Neuronal stem cell (in vitro differentiated cells): ENCODE data around the gene TEPSIN.

ENCODE experiments used
- DNase-seq: peaks from one replicate; pipeline ENCODE4 v3.0.0-alpha.2; 2013; ENCODE audit warnings: low spot score
- H2AFZ ChIP-seq: one replicate; pipeline ENCODE4 v1.6.1; 2013; ENCODE audit warnings: mild to moderate bottlenecking, low read length, inconsistent platforms
- H2AK5ac ChIP-seq: 2 replicates; pipeline ENCODE4 v1.6.1; 2013; ENCODE audit warnings: low read depth, mild to moderate bottlenecking, inconsistent platforms, low read length, moderate library complexity, mixed read lengths
- H2BK120ac ChIP-seq: 2 replicates; pipeline ENCODE4 v1.6.1; 2013; ENCODE audit warnings: low read depth, mild to moderate bottlenecking, inconsistent platforms, low read length, moderate library complexity, mixed read lengths
- H2BK12ac ChIP-seq: one replicate; pipeline ENCODE4 v1.6.1; 2013; ENCODE audit warnings: low read length, inconsistent platforms
- H2BK15ac ChIP-seq: 2 replicates; pipeline ENCODE4 v1.6.1; 2013; ENCODE audit warnings: mild to moderate bottlenecking, low read length, inconsistent platforms, mixed read lengths
- H2BK5ac ChIP-seq: one replicate; pipeline ENCODE4 v1.6.1; 2013; ENCODE audit warnings: inconsistent platforms, mild to moderate bottlenecking, low read length, moderate library complexity
- H3K14ac ChIP-seq: one replicate; pipeline ENCODE4 v1.6.1; 2013; ENCODE audit warnings: low read length, inconsistent platforms
- H3K18ac ChIP-seq: 2 replicates; pipeline ENCODE4 v1.6.1; 2013; ENCODE audit warnings: low read length, inconsistent platforms
- H3K23ac ChIP-seq: 2 replicates; pipeline ENCODE4 v1.6.1; 2013; ENCODE audit warnings: low read depth, mild to moderate bottlenecking, mixed read lengths, low read length, inconsistent platforms; ENCODE audit not compliant: poor library complexity
- H3K27ac ChIP-seq: replicated peaks from 3 replicates; pipeline ENCODE4 v1.5.1; 2013; ENCODE audit warnings: low read length, inconsistent platforms
- H3K27me3 ChIP-seq, 3 experiments: 2 replicates each; pipeline ENCODE4 v1.6.1; 2013; ENCODE audit warnings: low read length in 3 of 3, mild to moderate bottlenecking in 2 of 3, inconsistent platforms in 1 of 3, low read depth in 1 of 3, mixed read lengths in 1 of 3, moderate library complexity in 1 of 3; ENCODE audit not compliant: control insufficient read depth in 3 of 3, insufficient read depth in 3 of 3
- H3K36me3 ChIP-seq, 2 donors: replicated peaks in 1 of 2; 2 replicates each; pipeline ENCODE4 v1.6.1; 2013; ENCODE audit warnings: low read length in 2 of 2; ENCODE audit not compliant: control insufficient read depth in 2 of 2, insufficient read depth in 2 of 2
- H3K4ac ChIP-seq: 2 replicates; pipeline ENCODE4 v1.6.1; 2013; ENCODE audit warnings: inconsistent platforms, mild to moderate bottlenecking, low read length, moderate library complexity
- H3K4me1 ChIP-seq, 2 donors: 1 replicate in 1 of 2; 2 replicates in 1 of 2; pipeline ENCODE4 v1.6.1; 2013; ENCODE audit warnings: low read length in 2 of 2, low read depth in 1 of 2; ENCODE audit not compliant: control insufficient read depth in 2 of 2, insufficient read depth in 1 of 2
- H3K4me2 ChIP-seq: one replicate; pipeline ENCODE4 v1.6.1; 2013; ENCODE audit warnings: mild to moderate bottlenecking, low read length, inconsistent platforms; ENCODE audit not compliant: insufficient read depth, poor library complexity, severe bottlenecking
- H3K4me3 ChIP-seq, 2 donors: 2 replicates each; pipeline ENCODE4 v1.5.1; 2013; ENCODE audit warnings: low read length in 2 of 2, mild to moderate bottlenecking in 2 of 2, inconsistent platforms in 1 of 2, moderate library complexity in 1 of 2
- H3K79me1 ChIP-seq: one replicate; pipeline ENCODE4 v1.6.1; 2013; ENCODE audit warnings: low read depth, mild to moderate bottlenecking, inconsistent platforms, low read length, moderate library complexity
- H3K9ac ChIP-seq: one replicate; pipeline ENCODE4 v1.6.1; 2013; ENCODE audit warnings: mild to moderate bottlenecking, low read depth, low read length, inconsistent platforms; ENCODE audit not compliant: poor library complexity
- H3K9me3 ChIP-seq, 2 donors: replicated peaks in 1 of 2; 2 replicates each; pipeline versions ENCODE3 to v1.6.1; 2013; ENCODE audit warnings: low read length in 2 of 2, mild to moderate bottlenecking in 2 of 2, inconsistent platforms in 1 of 2, low read depth in 1 of 2, mixed read lengths in 1 of 2, moderate library complexity in 1 of 2; ENCODE audit not compliant: control insufficient read depth in 2 of 2, insufficient read depth in 1 of 2
- H4K8ac ChIP-seq: one replicate; pipeline ENCODE4 v1.6.1; 2013; ENCODE audit warnings: low read depth, mild to moderate bottlenecking, inconsistent platforms, low read length, moderate library complexity
- H4K91ac ChIP-seq: one replicate; pipeline ENCODE4 v1.6.1; 2013; ENCODE audit warnings: low read length, low read depth, mild to moderate bottlenecking, inconsistent platforms; ENCODE audit not compliant: poor library complexity
- WGBS, 2 donors: extraction: QIAGEN DNeasy Blood & Tissue Kit; methylation state at CpG; one replicate each; pipeline ENCODE4 v1.1.7; 2013; ENCODE audit warnings: missing lambda C conversion rate in 2 of 2, mixed read lengths in 1 of 2; ENCODE audit not compliant: insufficient read length in 2 of 2, insufficient replicate concordance in 1 of 2; ENCODE audit errors: extremely low coverage in 2 of 2; 5-methylcytosine and 5-hydroxymethylcytosine counted together

TEPSIN gene

GRCh38 chr17:81189670-81190530 is 49.0 kb downstream of the TEPSIN start:
- Histone ChIP-seq H2BK12ac (no peak overlapping the region), H3K4me2 (no peak overlapping the region), H3K18ac (no peak overlapping the region), H2BK15ac (no peak overlapping the region), H2AFZ (no peak overlapping the region), H3K4me3 (no peak overlapping the region), H3K79me1 (peaks cover under 1% of the 10 kb centered on the region), H4K91ac (no peak overlapping the region), H3K23ac (peak overlapping the region; percentile 43), H3K4ac (no peak overlapping the region), H3K9me3 (no peaks in the 10 kb centered on the region), H3K9ac (peak overlapping the region; percentile 12), H3K27me3 (no peaks in the 10 kb centered on the region), H3K4me1 (no peaks in the 10 kb centered on the region), H3K36me3 (peaks cover 24 to 59% of the 10 kb centered on the region in 2 donors), H2BK5ac (no peak overlapping the region), H4K8ac (no peak overlapping the region), H2AK5ac (peak overlapping the region; percentile 43), H2BK120ac (peak overlapping the region; percentile 31), H3K27ac (no peak overlapping the region), H3K14ac (no peak overlapping the region)
- no peak for DNase-seq
- no CpG with 5 or more reads among the region's 27 CpGs for WGBS, 2 donors

- Histone ChIP-seq H2BK12ac (no peak overlapping the region), H3K23ac (no peak overlapping the region), H2BK15ac (no peak overlapping the region), H3K79me1 (no peaks in the 10 kb centered on the region), H2AFZ (no peak overlapping the region), H3K4me2 (no peak overlapping the region), H4K91ac (no peak overlapping the region), H2BK120ac (no peak overlapping the region), H2BK5ac (no peak overlapping the region), H3K4me3 (no peak overlapping the region), H3K4ac (no peak overlapping the region), H3K14ac (no peak overlapping the region), H3K9ac (no peak overlapping the region), H3K18ac (no peak overlapping the region), H4K8ac (no peak overlapping the region), H3K4me1 (peaks cover 0 to 3% of the 10 kb centered on the region in 2 donors), H3K27ac (no peak overlapping the region), H3K36me3 (peaks cover 20 to 50% of the 10 kb centered on the region in 2 donors), H2AK5ac (no peak overlapping the region), H3K27me3 (no peaks in the 10 kb centered on the region), H3K9me3 (no peaks in the 10 kb centered on the region)
- WGBS, 2 donors: no CpG with 5 or more reads among the region's 7 CpGs
- no peak for DNase-seq
Measured at GRCh38 chr17:81189016-81189415, 49.8 kb downstream of the TEPSIN start.

- no peaks in the 10 kb centered on the region for H3K27me3 ChIP-seq
- H3K79me1 ChIP-seq: no peaks in the 10 kb centered on the region
- H3K36me3 ChIP-seq: peaks cover 20 to 44% of the 10 kb centered on the region in 2 donors
- peaks cover 0 to 3% of the 10 kb centered on the region in 2 donors for H3K4me1 ChIP-seq
- peak overlapping the region; percentile 31 for H3K23ac ChIP-seq
- no CpG with 5 or more reads among the region's 12 CpGs for WGBS, 2 donors
- no peak overlapping the region for H3K14ac ChIP-seq
- H2BK5ac ChIP-seq: peak overlapping the region; percentile 60
- H2AFZ ChIP-seq: no peak overlapping the region
- H3K27ac ChIP-seq: no peak overlapping the region
- H3K18ac ChIP-seq: peak overlapping the region; percentile 57
- H4K8ac ChIP-seq: no peak overlapping the region
- H3K4me3 ChIP-seq: peak overlapping the region in 1 of 2 donors; percentile 34
- H3K4ac ChIP-seq: no peak overlapping the region
- H3K9ac ChIP-seq: peak overlapping the region; percentile 38
- H2BK120ac ChIP-seq: no peak overlapping the region
- H2AK5ac ChIP-seq: no peak overlapping the region
- no peak overlapping the region for H4K91ac ChIP-seq
- no peak for DNase-seq
- H2BK15ac ChIP-seq: no peak overlapping the region
- H2BK12ac ChIP-seq: no peak overlapping the region
- H3K4me2 ChIP-seq: no peak overlapping the region
- peaks cover 0 to 4% of the 10 kb centered on the region in 2 donors for H3K9me3 ChIP-seq
Measured at GRCh38 chr17:81188491-81188840, 50.4 kb downstream of the TEPSIN start.

- Histone ChIP-seq H3K27me3 (no peaks in the 10 kb centered on the region), H2AFZ (no peak overlapping the region), H2BK15ac (no peak overlapping the region), H3K36me3 (peaks cover 18 to 39% of the 10 kb centered on the region in 2 donors), H3K9me3 (peaks cover 0 to 4% of the 10 kb centered on the region in 2 donors), H3K4ac (no peak overlapping the region), H2BK12ac (peak overlapping the region; percentile 16), H3K23ac (no peak overlapping the region), H3K4me3 (peak overlapping the region in 1 of 2 donors; percentile 34), H3K4me2 (no peak overlapping the region), H3K4me1 (peaks cover 0 to 3% of the 10 kb centered on the region in 2 donors), H3K9ac (peak overlapping the region; percentile 44), H3K79me1 (no peaks in the 10 kb centered on the region), H2BK120ac (no peak overlapping the region), H3K27ac (no peak overlapping the region), H4K8ac (no peak overlapping the region), H3K14ac (no peak overlapping the region), H2BK5ac (peak overlapping the region; percentile 60), H4K91ac (no peak overlapping the region), H3K18ac (no peak overlapping the region), H2AK5ac (peak overlapping the region; percentile 61)
- no peak for DNase-seq
- no CpG with 5 or more reads among the region's 26 CpGs for WGBS, 2 donors
Measured at GRCh38 chr17:81187586-81188490, 51.0 kb downstream of the TEPSIN start.
